OCI-LY7 (cell line): ENCODE results near the gene MICAL3.

Source experiments
- CTCF ChIP-seq: fragments of 200-600 bp; sonication (generic); conservative IDR thresholded peaks from 2 replicates; pipeline ENCODE4 v1.5.1; 2014; ENCODE audit warnings: mild to moderate bottlenecking, antibody characterized with exemption, low read length, moderate library complexity, mixed read lengths
- EZH2phosphoT487 ChIP-seq: fragments of 200-600 bp; sonication (generic); IDR thresholded peaks from 2 replicates; pipeline ENCODE4 v1.6.1; 2018; ENCODE audit warnings: low read depth, borderline replicate concordance, mild to moderate bottlenecking, mixed run types, antibody characterized with exemption, low read length, moderate library complexity, mixed read lengths

- TF ChIP-seq CTCF (no peak), EZH2phosphoT487 (no peak)
Measured at GRCh38 chr22:17772958-17773605, 251.3 kb downstream of the MICAL3 start.
